Neural crest cell (in vitro differentiated cells): Measurements from ENCODE around the gene CBX8. TPM values are rescaled to one million over a fixed set of nuclear protein-coding genes. Genes with fewer than 3 reads are reported as not detected.

ENCODE experiments used
- DNase-seq: peaks from one replicate; pipeline ENCODE4 v3.0.0; 2021; ENCODE audit warnings: low read depth, mixed read lengths, low spot score
- H3K27ac Mint-ChIP-seq: one replicate; pipeline ENCODE4 v1.8.0; 2021; ENCODE audit warnings: mild to moderate bottlenecking, mixed read lengths; ENCODE audit not compliant: unreplicated experiment
- H3K27me3 Mint-ChIP-seq: 2 replicates; pipeline ENCODE4 v1.8.0; 2021; ENCODE audit warnings: low read depth, mild to moderate bottlenecking, mixed read lengths
- H3K36me3 Mint-ChIP-seq: 2 replicates; pipeline ENCODE4 v1.8.0; 2021; ENCODE audit warnings: low read depth, mild to moderate bottlenecking, mixed read lengths
- H3K4me1 Mint-ChIP-seq: 2 replicates; pipeline ENCODE4 v1.8.0; 2021; ENCODE audit warnings: mixed read lengths
- H3K4me3 Mint-ChIP-seq: one replicate; pipeline ENCODE4 v1.8.0; 2021; ENCODE audit warnings: mild to moderate bottlenecking, mixed read lengths
- H3K9me3 Mint-ChIP-seq: 2 replicates; pipeline ENCODE4 v1.8.0; 2021; ENCODE audit warnings: mixed read lengths
- CTCF ChIP-seq: fragments of 200-600 bp; sonication (generic); conservative IDR thresholded peaks from 2 replicates; pipeline ENCODE4 v1.5.0; 2021; ENCODE audit warnings: antibody characterized with exemption, mild to moderate bottlenecking
- total RNA-seq: library from RNA; stranded (reverse); gene quantifications from 2 replicates; pipeline ENCODE4 v1.2.1, GENCODE V29; 2021

CBX8 gene
- total RNA-seq, 1 donor from 2014 or later: 19.2 TPM

- DNase-seq: peak; percentile 24
- TF ChIP-seq CTCF: no peak
- peak overlapping the region; percentile 78 for H3K4me3 Mint-ChIP-seq
- H3K36me3 Mint-ChIP-seq: peaks cover 3% of the 10 kb centered on the region
- peaks cover 27% of the 10 kb centered on the region for H3K4me1 Mint-ChIP-seq
- H3K9me3 Mint-ChIP-seq: no peaks in the 10 kb centered on the region
- H3K27ac Mint-ChIP-seq: no peak overlapping the region
- H3K27me3 Mint-ChIP-seq: peaks cover 64% of the 10 kb centered on the region
These were observed 46.0 kb upstream of the CBX8 start for GRCh38 chr17:79842656-79843473.

GRCh38 chr17:79842136-79842655 is 45.3 kb upstream of the CBX8 start:
- H3K4me1 Mint-ChIP-seq: peaks cover 32% of the 10 kb centered on the region
- TF ChIP-seq CTCF: no peak
- H3K27me3 Mint-ChIP-seq: peaks cover 65% of the 10 kb centered on the region
- H3K9me3 Mint-ChIP-seq: no peaks in the 10 kb centered on the region
- H3K36me3 Mint-ChIP-seq: peaks cover 3% of the 10 kb centered on the region
- no peak for DNase-seq
- peak overlapping the region; percentile 78 for H3K4me3 Mint-ChIP-seq
- no peak overlapping the region for H3K27ac Mint-ChIP-seq

GRCh38 chr17:79841369-79842135 is 44.7 kb upstream of the CBX8 start:
- no peak for DNase-seq
- H3K4me1 Mint-ChIP-seq: peaks cover 38% of the 10 kb centered on the region
- TF ChIP-seq CTCF: no peak
- H3K27ac Mint-ChIP-seq: no peak overlapping the region
- peak overlapping the region; percentile 72 for H3K4me3 Mint-ChIP-seq
- H3K27me3 Mint-ChIP-seq: peaks cover 67% of the 10 kb centered on the region
- H3K36me3 Mint-ChIP-seq: peaks cover 3% of the 10 kb centered on the region
- H3K9me3 Mint-ChIP-seq: no peaks in the 10 kb centered on the region

DNA sequence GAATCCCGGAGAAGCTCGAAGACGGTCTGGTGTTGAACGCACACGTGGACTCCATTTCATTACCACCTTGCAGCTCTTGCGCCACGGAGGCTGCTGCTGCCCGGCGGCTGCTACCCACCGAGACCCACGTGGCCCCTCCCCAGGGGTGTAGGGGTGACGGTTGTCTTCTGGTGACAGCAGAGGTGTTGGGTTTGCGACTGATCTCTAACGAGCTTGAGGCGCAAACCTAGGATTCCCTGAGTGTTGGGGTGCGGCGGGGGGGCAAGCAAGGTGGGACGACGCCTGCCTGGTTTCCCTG is 44.1 kb upstream of the CBX8 start:
- Mint-ChIP-seq H3K27me3 (peaks cover 64% of the 10 kb centered on the region), H3K4me1 (peaks cover 37% of the 10 kb centered on the region), H3K4me3 (peak overlapping the region; percentile 68), H3K27ac (no peak overlapping the region), H3K36me3 (peaks cover 3% of the 10 kb centered on the region), H3K9me3 (no peaks in the 10 kb centered on the region)
- TF ChIP-seq CTCF: no peak
- no peak for DNase-seq

GRCh38 chr17:79840269-79840988 is 43.6 kb upstream of the CBX8 start:
- peaks cover 32% of the 10 kb centered on the region for H3K4me1 Mint-ChIP-seq
- no peak overlapping the region for H3K27ac Mint-ChIP-seq
- H3K36me3 Mint-ChIP-seq: peaks cover 3% of the 10 kb centered on the region
- DNase-seq: peak; percentile 45
- peak overlapping the region; percentile 68 for H3K4me3 Mint-ChIP-seq
- peaks cover 62% of the 10 kb centered on the region for H3K27me3 Mint-ChIP-seq
- no peaks in the 10 kb centered on the region for H3K9me3 Mint-ChIP-seq
- TF ChIP-seq CTCF: peak; percentile 23
